ENCODE results near the gene FHIP1A.

The FHIP1A gene

GRCh38 chr4:151408380-151408629 lies 671 bp upstream of the FHIP1A start:
- TF ChIP-seq CTCF (IDR thresholded peaks at IDR 0.05) = no peak

- TF ChIP-seq CTCF (IDR thresholded peaks at IDR 0.05) = no peak
Measured at GRCh38 chr4:151409470-151410313, 716 bp downstream of the FHIP1A start.

- TF ChIP-seq CTCF (IDR thresholded peaks at IDR 0.05) = no peak
Measured at GRCh38 chr4:151415978-151416377, 7.0 kb downstream of the FHIP1A start.

GRCh38 chr4:151417164-151417571 lies 8.2 kb downstream of the FHIP1A start:
- TF ChIP-seq CTCF (IDR thresholded peaks at IDR 0.05) = no peak

GRCh38 chr4:151417766-151418376 lies 8.9 kb downstream of the FHIP1A start:
- TF ChIP-seq CTCF (IDR thresholded peaks at IDR 0.05) = no peak

- no peak for TF ChIP-seq CTCF (IDR thresholded peaks at IDR 0.05)
Measured at GRCh38 chr4:151418385-151418784, 9.4 kb downstream of the FHIP1A start.

GRCh38 chr4:151418856-151419255 lies 9.9 kb downstream of the FHIP1A start:
- no peak for TF ChIP-seq CTCF (IDR thresholded peaks at IDR 0.05)
